Measurements from ENCODE around the gene TRAF7.

TRAF7 gene

GRCh38 chr16:2166263-2167067 is 10.9 kb downstream of the TRAF7 start:
- Histone ChIP-seq H3K27ac (no peak overlapping the region), H3K4me3 (ENCODE audit: low read depth in 1 of 2, low read length in 1 of 2) (no peak overlapping the region), H3K9me3 (no peaks in the 10 kb centered on the region), H3K4me1 (ENCODE audit: control insufficient read depth in 1 of 2, insufficient read depth in 1 of 2, low read depth in 1 of 2, low read length in 1 of 2) (no peaks in the 10 kb centered on the region), H3K36me3 (peaks cover 61% of the 10 kb centered on the region), H3K27me3 (no peaks in the 10 kb centered on the region)
- TF ChIP-seq, protein P1, sequence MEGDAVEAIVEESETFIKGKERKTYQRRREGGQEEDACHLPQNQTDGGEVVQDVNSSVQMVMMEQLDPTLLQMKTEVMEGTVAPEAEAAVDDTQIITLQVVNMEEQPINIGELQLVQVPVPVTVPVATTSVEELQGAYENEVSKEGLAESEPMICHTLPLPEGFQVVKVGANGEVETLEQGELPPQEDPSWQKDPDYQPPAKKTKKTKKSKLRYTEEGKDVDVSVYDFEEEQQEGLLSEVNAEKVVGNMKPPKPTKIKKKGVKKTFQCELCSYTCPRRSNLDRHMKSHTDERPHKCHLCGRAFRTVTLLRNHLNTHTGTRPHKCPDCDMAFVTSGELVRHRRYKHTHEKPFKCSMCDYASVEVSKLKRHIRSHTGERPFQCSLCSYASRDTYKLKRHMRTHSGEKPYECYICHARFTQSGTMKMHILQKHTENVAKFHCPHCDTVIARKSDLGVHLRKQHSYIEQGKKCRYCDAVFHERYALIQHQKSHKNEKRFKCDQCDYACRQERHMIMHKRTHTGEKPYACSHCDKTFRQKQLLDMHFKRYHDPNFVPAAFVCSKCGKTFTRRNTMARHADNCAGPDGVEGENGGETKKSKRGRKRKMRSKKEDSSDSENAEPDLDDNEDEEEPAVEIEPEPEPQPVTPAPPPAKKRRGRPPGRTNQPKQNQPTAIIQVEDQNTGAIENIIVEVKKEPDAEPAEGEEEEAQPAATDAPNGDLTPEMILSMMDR (IDR thresholded peaks at IDR 0.05) = no peak

DNA sequence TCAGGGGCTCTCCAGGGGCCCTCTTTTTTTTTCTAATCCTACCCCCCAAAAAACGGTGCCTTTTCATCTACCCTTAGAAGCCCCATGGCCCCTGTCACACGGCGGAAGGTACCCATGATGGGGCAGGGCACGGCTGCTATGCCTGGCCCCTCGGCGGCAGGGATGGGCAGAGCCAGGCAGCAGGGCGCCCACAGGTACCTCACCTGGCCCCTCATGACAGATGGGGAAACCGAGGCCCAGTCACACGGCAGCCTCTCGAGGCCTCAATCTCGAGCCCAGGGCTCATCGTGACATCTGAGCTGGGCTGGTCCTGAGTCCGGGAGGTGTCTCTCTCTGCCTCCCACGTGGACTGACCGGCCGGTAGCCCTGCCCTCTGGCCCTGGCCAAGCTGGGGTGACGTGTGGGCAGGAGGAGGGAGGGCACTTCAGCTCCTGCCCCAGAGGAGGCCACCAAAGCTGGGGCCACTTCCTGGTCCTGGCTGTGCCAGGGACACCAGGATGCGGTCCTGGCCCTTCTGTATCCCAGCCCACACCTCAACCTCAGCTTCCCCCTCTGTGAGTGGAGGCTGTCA is 11.6 kb downstream of the TRAF7 start:
- TF ChIP-seq, protein P1 (IDR thresholded peaks at IDR 0.05) = no peak
- no peak overlapping the region for H3K27ac ChIP-seq
- H3K4me3 ChIP-seq (ENCODE audit: low read depth in 1 of 2, low read length in 1 of 2) = no peak overlapping the region
- no peaks in the 10 kb centered on the region for H3K9me3 ChIP-seq
- H3K27me3 ChIP-seq = no peaks in the 10 kb centered on the region
- H3K36me3 ChIP-seq = peaks cover 68% of the 10 kb centered on the region
- no peaks in the 10 kb centered on the region for H3K4me1 ChIP-seq (ENCODE audit: control insufficient read depth in 1 of 2, insufficient read depth in 1 of 2, low read depth in 1 of 2, low read length in 1 of 2)

DNA sequence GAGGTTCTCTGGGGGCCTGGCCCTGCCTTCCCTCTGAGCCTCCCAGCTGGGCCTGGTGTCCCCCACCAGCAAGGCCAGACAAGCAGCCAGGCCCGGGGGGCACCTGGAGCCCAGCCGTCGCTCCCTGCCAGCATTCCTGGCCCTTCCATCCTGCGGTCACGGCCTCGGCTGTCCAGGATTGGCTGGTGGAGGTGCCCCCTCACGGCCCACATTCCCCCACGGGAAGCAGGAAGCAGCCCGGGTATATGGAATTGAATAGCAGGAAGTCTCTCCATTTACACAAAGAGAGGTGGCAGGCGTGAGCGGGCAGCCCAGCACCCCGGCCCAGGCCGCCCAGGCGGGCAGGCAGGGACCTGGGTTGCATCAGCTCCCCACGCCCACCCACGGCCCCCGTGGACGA is 14.5 kb downstream of the TRAF7 start:
- TF ChIP-seq, protein P1 (IDR thresholded peaks at IDR 0.05) = no peak
- no peak overlapping the region for H3K27ac ChIP-seq
- no peak overlapping the region for H3K4me3 ChIP-seq (ENCODE audit: low read depth in 1 of 2, low read length in 1 of 2)
- H3K36me3 ChIP-seq = peaks cover 95% of the 10 kb centered on the region
- no peaks in the 10 kb centered on the region for H3K4me1 ChIP-seq (ENCODE audit: control insufficient read depth in 1 of 2, insufficient read depth in 1 of 2, low read depth in 1 of 2, low read length in 1 of 2)
- H3K9me3 ChIP-seq = no peaks in the 10 kb centered on the region
- no peaks in the 10 kb centered on the region for H3K27me3 ChIP-seq

DNA sequence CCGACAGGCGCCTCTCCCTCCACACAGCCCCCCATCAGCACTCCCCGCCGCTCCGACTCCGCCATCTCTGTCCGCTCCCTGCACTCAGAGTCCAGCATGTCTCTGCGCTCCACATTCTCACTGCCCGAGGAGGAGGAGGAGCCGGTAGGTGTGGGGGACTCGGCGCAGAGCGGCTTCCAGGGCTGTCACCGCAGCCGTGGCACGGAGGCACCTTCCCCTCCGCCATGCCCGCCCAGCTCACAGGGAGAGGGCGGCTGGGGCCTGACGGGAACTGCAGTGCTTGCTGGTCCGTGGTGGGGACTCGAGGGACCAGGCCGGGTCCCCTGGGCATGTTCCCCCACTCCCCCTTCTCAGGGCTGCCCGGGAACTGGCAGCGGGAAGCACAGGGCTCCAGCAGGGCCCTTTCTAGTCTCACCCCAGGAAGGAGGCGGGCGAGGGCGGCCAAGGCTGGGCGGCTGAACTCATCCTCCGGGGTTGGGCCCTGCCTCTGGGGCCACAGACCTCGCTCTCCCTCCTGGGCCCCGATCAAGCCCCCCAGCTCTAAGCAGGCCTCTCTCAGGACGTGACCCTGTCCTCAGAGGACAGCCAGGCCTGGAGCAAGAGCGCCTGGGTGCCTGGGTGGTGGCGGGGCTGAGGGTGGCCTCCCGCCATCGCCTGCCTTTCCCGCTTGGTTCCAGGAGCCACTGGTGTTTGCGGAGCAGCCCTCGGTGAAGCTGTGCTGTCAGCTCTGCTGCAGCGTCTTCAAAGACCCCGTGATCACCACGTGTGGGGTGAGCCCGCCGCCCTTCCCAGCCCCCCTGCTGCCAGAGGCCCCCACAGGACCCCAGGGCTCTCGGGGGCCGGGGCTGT is 15.2 kb downstream of the TRAF7 start:
- Histone ChIP-seq H3K4me1 (ENCODE audit: control insufficient read depth in 1 of 2, insufficient read depth in 1 of 2, low read depth in 1 of 2, low read length in 1 of 2) (no peaks in the 10 kb centered on the region), H3K36me3 (peaks cover 98% of the 10 kb centered on the region), H3K27me3 (no peaks in the 10 kb centered on the region), H3K9me3 (no peaks in the 10 kb centered on the region), H3K4me3 (ENCODE audit: low read depth in 1 of 2, low read length in 1 of 2) (no peak overlapping the region), H3K27ac (no peak overlapping the region)
- TF ChIP-seq, protein P1 (IDR thresholded peaks at IDR 0.05) = no peak

DNA sequence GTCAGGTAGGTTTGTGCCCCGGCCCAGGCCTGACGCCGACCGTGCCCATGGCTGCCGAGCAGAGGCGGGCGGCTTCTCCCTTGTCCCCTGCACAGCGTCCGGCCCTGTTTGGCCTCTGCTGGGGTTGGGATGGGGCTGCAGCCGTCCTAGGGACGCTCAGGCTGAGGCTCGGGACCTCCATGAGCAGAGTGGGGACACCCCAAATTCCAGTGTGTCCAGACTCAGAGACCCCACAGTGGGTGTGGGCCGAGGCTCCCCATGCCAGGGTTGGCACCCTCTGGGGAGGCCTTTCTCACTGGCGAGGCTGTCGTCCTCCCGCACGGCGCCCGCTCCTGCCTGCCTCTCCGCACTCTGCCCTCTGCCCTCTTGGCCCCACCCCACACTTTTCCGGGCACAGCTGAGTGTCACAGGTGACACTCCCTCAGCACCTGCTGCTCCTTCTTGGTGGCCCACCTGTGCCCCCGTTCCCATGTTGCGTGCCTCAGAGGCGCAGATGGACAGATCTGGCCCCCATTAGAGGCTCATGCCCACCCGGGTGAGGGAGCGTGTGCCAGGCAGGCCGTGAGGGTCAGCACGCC is 16.1 kb downstream of the TRAF7 start:
- Histone ChIP-seq H3K36me3 (peaks cover 98% of the 10 kb centered on the region), H3K4me3 (ENCODE audit: low read depth in 1 of 2, low read length in 1 of 2) (no peak overlapping the region), H3K4me1 (ENCODE audit: control insufficient read depth in 1 of 2, insufficient read depth in 1 of 2, low read depth in 1 of 2, low read length in 1 of 2) (no peaks in the 10 kb centered on the region), H3K9me3 (no peaks in the 10 kb centered on the region), H3K27me3 (no peaks in the 10 kb centered on the region), H3K27ac (no peak overlapping the region)
- TF ChIP-seq, protein P1 (IDR thresholded peaks at IDR 0.05) = no peak
